OCI-M2 (cell line): ENCODE data around the gene MYO5C.

ENCODE experiments used
- DNase-seq: peaks from one replicate; lab custom pipeline; 2025; ENCODE audit not compliant: unreplicated experiment; lab: John Stamatoyannopoulos, UW

MYO5C gene

GRCh38 chr15:52218371-52218770 is 77.2 kb downstream of the MYO5C start:
- DNase-seq, result no peak

DNA sequence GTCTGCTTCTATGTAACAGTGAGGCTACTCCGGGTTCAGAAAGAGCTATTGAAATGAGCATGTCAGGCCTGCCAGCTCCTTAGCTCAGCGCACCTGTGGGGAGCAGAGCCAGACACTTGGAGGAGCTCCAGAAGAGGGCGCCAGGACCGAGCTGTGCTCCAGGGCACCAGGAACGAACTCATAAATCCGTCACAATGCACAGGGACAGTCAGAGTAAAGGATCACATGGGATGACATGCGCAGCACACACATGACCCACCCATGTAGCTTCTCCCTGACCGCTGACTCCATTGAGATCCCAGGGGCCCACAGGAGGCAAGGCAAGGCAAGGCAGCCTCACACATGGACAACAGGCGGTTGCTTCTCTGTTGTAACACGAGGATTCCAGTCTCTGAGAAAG is 78.4 kb downstream of the MYO5C start:
- no peak for DNase-seq

GRCh38 chr15:52214553-52214952 is 81.1 kb downstream of the MYO5C start:
- DNase-seq, result no peak

DNA sequence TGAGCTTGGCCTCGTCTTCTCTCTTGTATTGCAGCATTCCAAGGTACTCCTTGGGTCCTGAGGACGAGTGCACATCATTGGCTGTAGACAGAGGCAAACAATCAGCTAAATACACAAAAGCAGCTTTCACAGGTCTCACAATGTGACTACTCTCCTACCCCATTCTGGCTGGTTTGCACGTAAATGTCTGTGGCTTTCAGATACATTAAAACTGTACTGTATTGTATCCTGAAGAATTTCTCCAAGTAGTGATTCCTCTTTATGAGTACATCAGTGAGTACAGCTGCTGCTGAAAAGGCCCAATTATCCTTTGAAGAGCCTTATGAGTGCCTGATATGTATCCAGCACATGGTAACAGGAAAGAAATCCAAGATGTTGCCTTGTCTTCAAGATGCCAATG is 82.4 kb downstream of the MYO5C start:
- DNase-seq, result no peak

DNA sequence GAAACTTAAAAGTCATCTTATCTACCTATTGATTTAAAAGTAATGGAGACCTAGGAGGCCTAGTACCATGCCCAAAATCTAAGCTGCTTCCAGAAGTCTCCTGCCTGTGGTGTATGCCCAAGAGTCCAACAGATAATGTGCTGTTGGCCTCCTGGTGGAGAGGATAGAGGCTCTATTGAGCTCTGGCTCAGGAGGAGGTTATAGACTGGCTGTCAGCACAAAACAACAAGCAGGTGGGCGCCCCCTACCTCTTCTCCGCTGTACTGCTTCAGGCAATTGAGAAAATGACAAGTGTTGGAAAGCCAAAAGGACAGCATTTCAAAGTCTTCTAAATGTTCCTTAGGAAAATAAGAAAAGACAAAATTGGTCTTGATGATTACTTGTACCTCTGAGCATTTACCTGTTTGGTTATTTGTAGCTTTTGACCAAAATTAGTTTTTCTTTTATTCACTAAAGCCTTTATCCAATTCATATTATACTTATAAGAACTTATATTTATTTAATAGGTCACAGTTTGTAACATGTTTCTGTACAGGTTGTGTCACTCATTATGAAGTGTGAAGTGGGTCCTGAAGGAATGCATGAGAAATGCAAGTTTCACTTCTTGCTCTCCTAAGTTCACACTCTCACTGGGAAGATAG is 87.2 kb downstream of the MYO5C start:
- DNase-seq, result no peak

- DNase-seq, result no peak
Observed at GRCh38 chr15:52207191-52207590, 88.4 kb downstream of the MYO5C start.

- DNase-seq, result no peak
Observed at GRCh38 chr15:52206446-52206845, 89.2 kb downstream of the MYO5C start.

- no peak for DNase-seq
Observed at GRCh38 chr15:52204657-52205056, 90.9 kb downstream of the MYO5C start.

DNA sequence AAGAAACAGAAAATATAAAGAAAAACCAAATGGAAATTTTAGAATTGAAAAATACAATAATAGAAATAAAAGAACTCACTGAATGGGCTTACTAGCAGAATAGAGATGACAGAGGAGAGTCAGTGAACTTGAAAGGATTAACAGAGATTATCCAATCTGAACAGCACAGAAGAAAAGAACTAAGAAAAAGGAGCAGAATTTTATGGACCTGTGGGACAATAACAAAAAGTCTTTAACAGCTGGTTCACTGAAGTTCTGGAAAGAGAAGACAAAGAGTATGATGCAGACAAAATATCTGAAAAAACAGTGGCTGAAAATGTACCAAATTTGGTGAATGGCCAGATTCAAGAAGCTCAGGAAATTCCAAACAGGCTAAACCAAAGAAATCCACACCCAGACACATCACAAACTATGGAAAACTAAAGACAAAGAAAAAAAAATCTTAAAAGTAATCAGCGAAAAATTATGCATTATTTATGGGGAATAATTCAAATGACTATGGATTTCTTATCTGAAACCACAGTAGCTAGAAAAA is 94.7 kb downstream of the MYO5C start:
- no peak for DNase-seq

DNA sequence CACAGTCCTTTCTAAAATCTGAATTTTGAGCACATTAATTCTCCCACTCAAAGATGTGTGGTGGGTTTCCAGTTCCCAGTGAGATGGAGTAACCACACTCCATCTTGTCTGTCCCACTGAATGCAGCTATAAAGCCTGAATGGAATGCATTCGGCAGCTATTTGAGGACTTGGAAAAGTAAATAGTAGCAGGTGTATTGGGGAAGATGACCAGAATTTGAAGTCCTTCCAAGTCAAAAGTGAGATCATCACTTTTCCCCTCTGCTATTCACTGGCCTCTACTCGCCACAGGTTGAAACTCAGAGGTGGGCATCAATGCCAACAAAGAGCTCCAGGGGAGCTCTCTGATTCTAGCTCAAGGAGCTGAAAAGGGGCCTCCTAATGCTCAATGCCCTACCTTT is 96.3 kb downstream of the MYO5C start:
- DNase-seq, result no peak

- no peak for DNase-seq
Observed at GRCh38 chr15:52196891-52197290, 98.7 kb downstream of the MYO5C start.

DNA sequence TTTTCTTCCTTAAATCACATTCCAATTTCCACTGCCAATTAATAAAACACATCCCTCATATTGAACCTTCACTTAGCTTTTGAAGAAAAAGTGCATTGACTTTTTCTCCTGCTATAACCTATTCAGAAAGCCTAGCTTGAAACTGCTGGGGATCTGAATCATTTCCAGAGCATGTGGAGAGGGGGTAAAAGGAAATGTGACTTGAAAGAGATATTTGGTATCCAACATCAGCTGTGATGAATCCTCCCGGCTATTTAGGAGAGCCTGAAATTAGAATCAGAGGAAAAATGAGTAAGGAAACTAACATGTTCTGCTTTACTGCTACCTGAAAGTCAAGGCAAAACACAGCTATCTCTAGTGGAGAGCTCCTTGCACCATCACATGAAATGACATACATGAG is 101.8 kb downstream of the MYO5C start:
- DNase-seq, result no peak

GRCh38 chr15:52193321-52193720 is 102.3 kb downstream of the MYO5C start:
- DNase-seq, result no peak

DNA sequence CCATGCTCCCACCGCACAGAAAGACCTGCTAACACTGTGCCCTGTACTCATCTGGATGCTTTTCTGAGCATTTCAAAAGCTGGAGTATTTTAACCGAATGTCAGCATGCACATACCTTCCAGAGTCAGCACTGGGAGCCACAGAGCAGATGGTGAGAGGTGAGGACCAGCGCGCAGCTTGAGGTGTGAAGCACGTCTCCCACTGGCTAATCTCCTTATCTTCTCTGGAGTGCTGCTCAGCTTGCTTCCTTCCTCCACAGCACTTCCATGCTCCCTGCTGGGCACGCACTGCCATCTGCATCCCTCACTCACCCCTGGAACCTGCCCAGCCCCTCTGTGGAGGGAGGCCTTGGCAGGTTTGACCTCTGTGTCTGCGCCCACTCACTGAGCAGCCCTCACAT is 104.4 kb downstream of the MYO5C start, which contains the start of gene GNB5:
TSS of gene GNB5 (minus strand) at position 186 of the 400 bp plus-strand sequence. CDS start 6,716 bp downstream, outside the sequence.
- DNase-seq, result no peak

GRCh38 chr15:52186651-52187486 is 108.7 kb downstream of the MYO5C start:
- DNase-seq, result no peak

DNA sequence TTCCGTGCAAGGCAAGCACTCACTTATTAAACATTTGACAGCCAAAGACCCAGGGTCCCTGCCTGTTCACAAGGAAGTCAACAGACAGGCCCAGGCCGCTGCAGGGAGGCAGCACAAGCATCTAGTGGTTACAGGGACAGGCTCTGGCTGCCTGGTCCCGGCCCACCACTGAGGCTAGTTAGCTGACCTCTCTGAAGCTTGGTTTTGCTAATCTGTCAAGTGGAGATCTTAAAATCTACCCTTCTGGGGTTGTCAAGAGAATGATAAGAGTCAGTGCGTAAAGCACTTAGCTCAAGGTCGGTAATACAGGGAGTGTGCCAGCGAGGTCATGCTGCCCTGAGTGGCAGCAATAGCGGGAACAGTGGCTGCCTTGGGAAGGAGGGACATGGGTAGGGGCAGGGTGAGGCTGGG is 110.4 kb downstream of the MYO5C start:
- DNase-seq, result no peak

GRCh38 chr15:52184721-52185120 is 110.9 kb downstream of the MYO5C start:
- no peak for DNase-seq

- no peak for DNase-seq
Observed at GRCh38 chr15:52183562-52184173, 111.9 kb downstream of the MYO5C start.

GRCh38 chr15:52181938-52182780 is 113.4 kb downstream of the MYO5C start:
- no peak for DNase-seq

DNA sequence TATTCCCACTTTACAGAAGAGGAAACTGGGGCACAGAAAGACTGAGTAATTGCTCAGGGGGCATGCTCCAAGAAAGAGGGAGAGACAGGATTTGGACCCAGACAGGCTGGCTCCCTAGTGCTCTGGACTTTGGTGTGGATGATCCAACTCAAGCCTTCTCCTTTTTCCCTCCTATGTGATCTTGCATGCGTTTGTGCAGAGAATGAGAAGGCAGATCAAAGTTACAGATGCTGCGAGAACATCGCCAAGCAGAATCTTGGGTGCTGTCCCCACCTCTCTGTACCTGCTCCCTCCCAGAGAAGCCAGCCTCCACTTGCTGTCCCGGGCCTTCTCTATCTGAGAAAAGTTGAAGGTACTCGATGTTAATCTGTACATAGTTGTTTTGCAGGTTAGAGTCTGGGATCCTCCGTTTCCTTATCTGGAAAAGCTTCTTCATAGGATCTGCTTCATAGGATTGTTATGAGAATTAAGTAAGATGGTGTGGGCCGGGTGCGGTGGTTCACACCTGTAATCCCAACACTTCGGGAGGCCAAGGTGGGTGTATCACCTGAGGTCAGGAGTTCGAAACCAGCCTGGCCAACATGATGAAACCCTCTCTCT is 114.7 kb downstream of the MYO5C start:
- no peak for DNase-seq
